Type B pancreatic cell (in vitro differentiated cells): ENCODE measurements around the gene CIAO3. TPM values are rescaled to one million over a fixed set of nuclear protein-coding genes. Genes with fewer than 3 reads are reported as not detected.
A peak's percentile ranks its signal among the peaks of the same experiment; 100 is the strongest.
"Not testable (repeated sequence)": the region's sequence is repeated elsewhere in the genome, so short reads cannot be mapped to it uniquely, and the experiment has no call there.

Source experiments
- DNase-seq: peaks from one replicate; pipeline ENCODE4 v3.0.0; 2021; ENCODE audit warnings: mixed read lengths; ENCODE audit not compliant: unreplicated experiment; ENCODE audit errors: extremely low spot score
- H3K27ac Mint-ChIP-seq: 2 replicates; pipeline ENCODE4 v1.8.0; 2021; ENCODE audit warnings: mild to moderate bottlenecking, mixed read lengths
- H3K27me3 Mint-ChIP-seq: 2 replicates; pipeline ENCODE4 v1.8.0; 2021; ENCODE audit warnings: mixed read lengths
- H3K36me3 Mint-ChIP-seq: 2 replicates; pipeline ENCODE4 v1.8.0; 2021; ENCODE audit warnings: mixed read lengths
- H3K4me1 Mint-ChIP-seq: one replicate; pipeline ENCODE4 v1.8.0; 2021; ENCODE audit warnings: mixed read lengths; ENCODE audit not compliant: unreplicated experiment
- H3K4me3 Mint-ChIP-seq: 2 replicates; pipeline ENCODE4 v1.8.0; 2021; ENCODE audit warnings: mild to moderate bottlenecking, mixed read lengths
- H3K9me3 Mint-ChIP-seq: 2 replicates; pipeline ENCODE4 v1.8.0; 2021; ENCODE audit warnings: mixed read lengths
- CTCF ChIP-seq: fragments of 200-600 bp; sonication (generic); conservative IDR thresholded peaks from 2 replicates; pipeline ENCODE4 v1.5.0; 2021; ENCODE audit warnings: antibody characterized with exemption, mild to moderate bottlenecking
- total RNA-seq: library from RNA; stranded (reverse); gene quantifications from 2 replicates; pipeline ENCODE4 v1.2.1, GENCODE V29; 2021; ENCODE audit warnings: low replicate concordance

Gene CIAO3
- total RNA-seq, 1 donor from 2014 or later, result 44.5 TPM

GRCh38 chr16:694187-694862 lies 46.5 kb downstream of the CIAO3 start:
- H3K9me3 Mint-ChIP-seq, result no peaks in the 10 kb centered on the region
- H3K36me3 Mint-ChIP-seq, result no peaks in the 10 kb centered on the region
- no peak for TF ChIP-seq CTCF
- no peak for DNase-seq
- no peak overlapping the region for H3K4me3 Mint-ChIP-seq
- H3K27ac Mint-ChIP-seq, result no peak overlapping the region
- H3K27me3 Mint-ChIP-seq, result peaks cover 58% of the 10 kb centered on the region
- H3K4me1 Mint-ChIP-seq, result no peaks in the 10 kb centered on the region

GRCh38 chr16:693766-694165 lies 47.0 kb downstream of the CIAO3 start:
- Mint-ChIP-seq H3K4me1 (peaks cover 3% of the 10 kb centered on the region), H3K27me3 (peaks cover 52% of the 10 kb centered on the region), H3K9me3 (no peaks in the 10 kb centered on the region), H3K4me3 (no peak overlapping the region), H3K36me3 (no peaks in the 10 kb centered on the region), H3K27ac (no peak overlapping the region)
- TF ChIP-seq CTCF, result no peak
- no peak for DNase-seq

- H3K4me3 Mint-ChIP-seq, result no peak overlapping the region
- peaks cover 4% of the 10 kb centered on the region for H3K4me1 Mint-ChIP-seq
- DNase-seq, result no peak
- H3K36me3 Mint-ChIP-seq, result no peaks in the 10 kb centered on the region
- H3K9me3 Mint-ChIP-seq, result no peaks in the 10 kb centered on the region
- no peak overlapping the region for H3K27ac Mint-ChIP-seq
- no peak for TF ChIP-seq CTCF
- peaks cover 50% of the 10 kb centered on the region for H3K27me3 Mint-ChIP-seq
Observed at GRCh38 chr16:693364-693763, 47.4 kb downstream of the CIAO3 start.

GRCh38 chr16:692356-693108 lies 48.3 kb downstream of the CIAO3 start:
- TF ChIP-seq CTCF, result no peak
- Mint-ChIP-seq H3K27me3 (peaks cover 45% of the 10 kb centered on the region), H3K4me1 (peaks cover 4% of the 10 kb centered on the region), H3K27ac (no peak overlapping the region), H3K36me3 (no peaks in the 10 kb centered on the region), H3K4me3 (peak overlapping the region; percentile 69), H3K9me3 (no peaks in the 10 kb centered on the region)
- no peak for DNase-seq

GRCh38 chr16:691242-691641 lies 49.6 kb downstream of the CIAO3 start:
- Mint-ChIP-seq H3K27me3 (peaks cover 33% of the 10 kb centered on the region), H3K4me3 (peak overlapping the region; percentile 91)

GRCh38 chr16:689175-689897 lies 51.5 kb downstream of the CIAO3 start:
- H3K27ac Mint-ChIP-seq, result no peak overlapping the region
- H3K9me3 Mint-ChIP-seq, result no peaks in the 10 kb centered on the region
- peaks cover 4% of the 10 kb centered on the region for H3K4me1 Mint-ChIP-seq
- TF ChIP-seq CTCF, result no peak
- H3K4me3 Mint-ChIP-seq, result peak overlapping the region; percentile 91
- peaks cover 21% of the 10 kb centered on the region for H3K27me3 Mint-ChIP-seq
- DNase-seq, result no peak
- no peaks in the 10 kb centered on the region for H3K36me3 Mint-ChIP-seq

More at GRCh38 chr16:691242-691641, 49.6 kb downstream of the CIAO3 start:
- DNase-seq, H3K36me3 Mint-ChIP-seq, H3K4me1 Mint-ChIP-seq, H3K9me3 Mint-ChIP-seq: not testable (repeated sequence)
- H3K27ac Mint-ChIP-seq, result peak overlapping the region; percentile 91
